Left lung (tissue), 10 donors: Measurements from ENCODE around the gene MPRIP. TPM values are rescaled to one million over a fixed set of nuclear protein-coding genes. Genes with fewer than 3 reads are reported as not detected.

Experiments used
- ATAC-seq: fragments of 200-7000 bp; cut with Tn5 transposase; one replicate; pipeline ENCODE4 v1.9.1; 2020; ENCODE audit warnings: moderate library complexity
- DNase-seq, 4 donors: peaks; one replicate each; pipeline ENCODE4 v3.0.0-alpha.2; 2013 to 2020
- H3K27ac ChIP-seq, 2 donors: fragments of 200-600 bp; sonication (generic) in 1 of 2; one replicate each; pipeline versions ENCODE4 v1.5.0 to v1.8.0; 2020 to 2021
- H3K27me3 ChIP-seq, 2 donors: fragments of 200-600 bp; sonication (generic) in 1 of 2; one replicate each; pipeline versions ENCODE4 v1.5.0 to v1.8.0; 2020 to 2021
- H3K36me3 ChIP-seq, 2 donors: fragments of 200-600 bp; sonication (generic) in 1 of 2; one replicate each; pipeline versions ENCODE4 v1.5.0 to v1.8.0; 2020 to 2021
- H3K4me1 ChIP-seq, 2 donors: fragments of 200-600 bp; one replicate each; pipeline ENCODE4 v1.8.0; 2021
- H3K4me3 ChIP-seq, 2 donors: fragments of 200-600 bp; sonication (generic) in 1 of 2; one replicate each; pipeline versions ENCODE4 v1.5.0 to v1.8.0; 2020 to 2021; ENCODE audit warnings: mild to moderate bottlenecking in 1 of 2
- H3K9me3 ChIP-seq, 2 donors: fragments of 200-600 bp; sonication (generic) in 1 of 2; one replicate each; pipeline versions ENCODE4 v1.5.0 to v1.8.0; 2020 to 2021
- intact Hi-C, 2 donors: fragments of 100-400 bp; cut with DNase I; formaldehyde crosslinking; loops; one replicate each; pipeline versions ENCODE4 v1.11.2 to v1.14.2; 2022
- polyA plus RNA-seq, 6 donors: library from polyadenylated mRNA; unstranded; fragments of 120-200 nt; gene quantifications; one replicate each; pipeline ENCODE4 v1.2.1, GENCODE V29; 2013; ENCODE audit not compliant: insufficient read length in 6 of 6
- total RNA-seq, 2 donors: library from RNA; stranded (reverse); fragmentation: NEBNext Ultra II Directional; extraction: Animal tissue kit (Norgen Biotek cat#: 25700); gene quantifications; one replicate each; pipeline ENCODE4 v1.2.1, GENCODE V29; 2021
- TF ChIP-seq, protein P1 (sequence below), 2 donors: fragments of 200-600 bp; sonication (generic) in 1 of 2; IDR thresholded peaks; one replicate each; pipeline versions ENCODE4 v1.5.0 to v1.8.0; 2021; ENCODE audit warnings: antibody characterized with exemption in 2 of 2
- donor health status: DM: no; HTN: yes; CAD: no.
- donor health status: DM: no; HTN: no; CAD: no.

MPRIP gene
- total and polyA plus RNA-seq, 8 donors, result 221 to 338 (median 257) TPM

DNA sequence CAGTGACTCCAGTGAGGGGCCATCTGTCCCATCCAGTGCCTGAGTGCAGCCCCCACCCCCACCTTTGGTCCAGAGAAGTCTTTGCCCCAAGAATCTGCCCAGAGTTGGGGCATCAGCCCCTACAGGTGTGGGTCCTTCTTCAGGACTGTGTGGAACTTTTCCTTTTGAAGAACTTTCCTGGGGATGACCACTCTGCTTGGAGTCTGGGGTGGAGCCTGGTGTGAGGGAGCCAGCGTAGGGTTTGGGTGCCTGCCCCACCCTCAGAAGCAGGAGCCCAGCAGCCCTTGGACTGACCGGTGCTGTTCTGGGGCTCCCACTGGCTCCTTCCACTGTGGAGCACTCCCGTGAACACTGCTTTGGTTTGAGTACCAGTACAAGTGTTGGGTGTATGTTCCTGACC, 19.3 kb downstream of the MPRIP start:
- Histone ChIP-seq H3K9me3 (no peaks in the 10 kb centered on the region), H3K27ac (no peak overlapping the region), H3K4me1 (peaks cover 13 to 59% of the 10 kb centered on the region in 2 donors), H3K36me3 (peaks cover 0 to 9% of the 10 kb centered on the region in 2 donors), H3K27me3 (no peaks in the 10 kb centered on the region), H3K4me3 (no peak overlapping the region)
- DNase-seq (peak in 1 of 4 donors; percentile 26), ATAC-seq (no peak)
- intact Hi-C loops, result no loop called here
- TF ChIP-seq, protein P1, sequence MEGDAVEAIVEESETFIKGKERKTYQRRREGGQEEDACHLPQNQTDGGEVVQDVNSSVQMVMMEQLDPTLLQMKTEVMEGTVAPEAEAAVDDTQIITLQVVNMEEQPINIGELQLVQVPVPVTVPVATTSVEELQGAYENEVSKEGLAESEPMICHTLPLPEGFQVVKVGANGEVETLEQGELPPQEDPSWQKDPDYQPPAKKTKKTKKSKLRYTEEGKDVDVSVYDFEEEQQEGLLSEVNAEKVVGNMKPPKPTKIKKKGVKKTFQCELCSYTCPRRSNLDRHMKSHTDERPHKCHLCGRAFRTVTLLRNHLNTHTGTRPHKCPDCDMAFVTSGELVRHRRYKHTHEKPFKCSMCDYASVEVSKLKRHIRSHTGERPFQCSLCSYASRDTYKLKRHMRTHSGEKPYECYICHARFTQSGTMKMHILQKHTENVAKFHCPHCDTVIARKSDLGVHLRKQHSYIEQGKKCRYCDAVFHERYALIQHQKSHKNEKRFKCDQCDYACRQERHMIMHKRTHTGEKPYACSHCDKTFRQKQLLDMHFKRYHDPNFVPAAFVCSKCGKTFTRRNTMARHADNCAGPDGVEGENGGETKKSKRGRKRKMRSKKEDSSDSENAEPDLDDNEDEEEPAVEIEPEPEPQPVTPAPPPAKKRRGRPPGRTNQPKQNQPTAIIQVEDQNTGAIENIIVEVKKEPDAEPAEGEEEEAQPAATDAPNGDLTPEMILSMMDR (IDR thresholded peaks at IDR 0.05), result no peak

DNA sequence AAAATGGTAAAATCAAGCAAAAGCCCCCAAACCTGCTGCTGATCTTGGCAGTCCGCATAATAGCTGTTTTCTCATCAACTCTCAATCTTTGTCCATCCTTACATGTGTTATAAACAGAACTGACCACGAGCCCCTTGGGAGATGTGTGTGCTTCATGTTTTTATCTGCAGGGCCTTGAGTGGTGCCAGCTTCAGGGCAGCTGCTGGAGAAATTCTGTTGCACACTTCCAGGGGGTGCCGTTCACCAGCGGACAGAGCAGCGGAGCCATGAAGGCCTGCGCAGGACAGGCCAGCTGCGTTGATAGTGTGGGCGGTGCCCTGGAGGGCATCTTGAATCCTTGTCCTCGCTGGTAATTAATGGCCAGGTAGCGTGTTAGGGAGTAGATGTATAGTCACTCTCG, 20.1 kb downstream of the MPRIP start:
- Histone ChIP-seq H3K36me3 (peaks cover 0 to 8% of the 10 kb centered on the region in 2 donors), H3K4me1 (peaks cover 13 to 60% of the 10 kb centered on the region in 2 donors), H3K9me3 (no peaks in the 10 kb centered on the region), H3K27ac (peak overlapping the region in 1 of 2 donors; percentile 18), H3K4me3 (no peak overlapping the region), H3K27me3 (no peaks in the 10 kb centered on the region)
- intact Hi-C loops, result no loop called here
- ATAC-seq (no peak), DNase-seq (peak in 1 of 4 donors; percentile 33)
- TF ChIP-seq, protein P1 (IDR thresholded peaks at IDR 0.05), result no peak

DNA sequence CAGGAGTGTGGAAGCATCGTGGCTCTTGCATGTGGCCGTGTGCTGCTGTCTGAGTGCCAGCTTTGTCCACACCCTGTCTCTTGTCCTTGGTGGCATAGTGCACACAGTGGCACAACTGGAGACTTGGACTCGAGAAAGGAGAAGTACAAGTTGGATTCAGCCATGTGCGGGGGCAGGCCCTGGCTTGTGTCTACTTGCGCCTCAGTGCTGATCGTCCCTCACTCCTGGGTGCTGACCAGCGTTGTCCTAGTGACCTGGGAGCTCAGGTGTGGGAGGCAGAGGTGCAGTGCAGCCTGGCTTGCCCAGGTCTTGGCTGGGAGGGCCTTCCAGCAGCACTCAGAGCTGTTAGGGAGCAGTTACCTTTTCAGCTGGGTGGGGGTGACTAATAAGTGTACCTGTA, 20.6 kb downstream of the MPRIP start:
- H3K27me3 ChIP-seq, result no peaks in the 10 kb centered on the region
- H3K36me3 ChIP-seq, result peaks cover 0 to 3% of the 10 kb centered on the region in 2 donors
- DNase-seq (peak in 1 of 4 donors; percentile 36), ATAC-seq (peak; percentile 51)
- intact Hi-C loops, result no loop called here
- H3K27ac ChIP-seq, result peak overlapping the region in 1 of 2 donors; percentile 18
- H3K4me3 ChIP-seq, result no peak overlapping the region
- TF ChIP-seq, protein P1 (IDR thresholded peaks at IDR 0.05), result no peak
- peaks cover 13 to 61% of the 10 kb centered on the region in 2 donors for H3K4me1 ChIP-seq
- H3K9me3 ChIP-seq, result no peaks in the 10 kb centered on the region

DNA sequence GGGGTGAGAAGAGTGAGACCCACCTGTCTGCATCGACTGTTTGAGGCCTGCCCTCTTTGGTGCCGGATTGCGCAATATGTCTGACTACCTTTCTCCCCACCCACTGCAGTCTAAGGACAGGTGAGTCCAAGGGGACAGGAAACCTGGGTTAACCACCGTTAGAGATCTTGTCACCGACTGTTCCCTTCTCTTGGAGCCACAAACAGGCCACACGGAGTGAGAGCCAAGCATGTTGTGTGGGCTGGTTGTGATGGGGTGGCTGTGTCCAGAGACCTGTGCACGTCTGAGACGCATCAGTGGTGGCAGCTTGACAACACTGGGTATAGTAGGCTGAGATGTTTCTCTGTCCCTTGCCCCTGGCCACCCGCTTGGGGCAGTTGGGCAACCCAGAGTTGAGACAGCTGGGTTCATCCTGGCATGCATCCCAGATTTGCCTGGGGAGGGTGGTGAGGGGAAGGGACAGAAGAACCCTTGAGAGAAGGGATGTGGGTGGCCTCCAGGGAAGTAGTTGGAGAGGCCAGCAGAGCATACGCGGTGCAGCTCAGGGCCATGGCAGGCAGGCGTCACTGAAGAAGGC, 21.4 kb downstream of the MPRIP start:
- Histone ChIP-seq H3K4me1 (peaks cover 13 to 56% of the 10 kb centered on the region in 2 donors), H3K4me3 (no peak overlapping the region), H3K27me3 (no peaks in the 10 kb centered on the region), H3K9me3 (no peaks in the 10 kb centered on the region), H3K36me3 (no peaks in the 10 kb centered on the region), H3K27ac (no peak overlapping the region)
- DNase-seq (peak in 1 of 4 donors; percentile 81), ATAC-seq (peak; percentile 80)
- TF ChIP-seq, protein P1 (IDR thresholded peaks at IDR 0.05), result no peak
- intact Hi-C loops, result no loop called here

GRCh38 chr17:17064322-17064721, 22.1 kb downstream of the MPRIP start:
- intact Hi-C loops, result no loop called here
- Histone ChIP-seq H3K36me3 (no peaks in the 10 kb centered on the region), H3K9me3 (no peaks in the 10 kb centered on the region), H3K27ac (no peak overlapping the region), H3K4me3 (no peak overlapping the region), H3K27me3 (no peaks in the 10 kb centered on the region), H3K4me1 (peaks cover 13 to 56% of the 10 kb centered on the region in 2 donors)
- DNase-seq, result peak in 1 of 4 donors; percentile 21
- no peak for ATAC-seq
- TF ChIP-seq, protein P1 (IDR thresholded peaks at IDR 0.05), result no peak
